MG63 (cell line): ENCODE results near the gene SLC6A8. TPM values are rescaled to one million over a fixed set of nuclear protein-coding genes. Genes with fewer than 3 reads are reported as not detected.
"Not testable (repeated sequence)": the region's sequence is repeated elsewhere in the genome, so short reads cannot be mapped to it uniquely, and the experiment has no call there.

ENCODE experiments used
- DNase-seq: peaks from one replicate; pipeline ENCODE4 v3.0.0-alpha.2; 2020
- H3K27me3 ChIP-seq: fragments of 250-450 bp; sonication (Bioruptor Pico); 2 replicates; pipeline ENCODE4 v1.5.1; 2020; ENCODE audit warnings: mild to moderate bottlenecking, moderate library complexity
- H3K36me3 ChIP-seq: fragments of 250-450 bp; sonication (Bioruptor Pico); 2 replicates; pipeline ENCODE4 v1.5.1; 2020; ENCODE audit warnings: mild to moderate bottlenecking, moderate library complexity
- H3K4me3 ChIP-seq: fragments of 250-450 bp; sonication (Bioruptor Pico); 2 replicates; pipeline ENCODE4 v1.5.1; 2020; ENCODE audit warnings: mild to moderate bottlenecking, moderate library complexity
- H3K9me3 ChIP-seq: fragments of 250-450 bp; sonication (Bioruptor Pico); 2 replicates; pipeline ENCODE4 v1.5.1; 2020; ENCODE audit warnings: mild to moderate bottlenecking, moderate library complexity
- total RNA-seq: library from RNA; depleted of rRNA; stranded (reverse); fragments of >200 nt; shearing (Covaris generic); gene quantifications from 2 replicates; pipeline ENCODE4 v1.2.3, GENCODE V29; 2014; ENCODE audit warnings: low replicate concordance

Gene SLC6A8
- total RNA-seq, 1 experiment from 2014 or later: 24.8 TPM

- Histone ChIP-seq H3K27me3 (no peaks in the 10 kb centered on the region), H3K4me3 (no peak overlapping the region), H3K9me3 (no peaks in the 10 kb centered on the region), H3K36me3 (peaks cover 21% of the 10 kb centered on the region)
- DNase-seq: no peak
Observed at GRCh38 chrX:153728951-153729631, 41.4 kb downstream of the SLC6A8 start.

GRCh38 chrX:153730115-153730514 lies 42.4 kb downstream of the SLC6A8 start:
- DNase-seq, H3K4me3 ChIP-seq, H3K27me3 ChIP-seq, H3K9me3 ChIP-seq: not testable (repeated sequence)
- peaks cover 24% of the 10 kb centered on the region for H3K36me3 ChIP-seq

GRCh38 chrX:153731117-153731844 lies 43.6 kb downstream of the SLC6A8 start:
- no peaks in the 10 kb centered on the region for H3K27me3 ChIP-seq
- peaks cover 24% of the 10 kb centered on the region for H3K36me3 ChIP-seq
- DNase-seq: no peak

GRCh38 chrX:153731845-153732215 lies 44.1 kb downstream of the SLC6A8 start:
- H3K4me3 ChIP-seq: no peak overlapping the region
- H3K9me3 ChIP-seq: no peaks in the 10 kb centered on the region
- H3K36me3 ChIP-seq: peaks cover 24% of the 10 kb centered on the region
- H3K27me3 ChIP-seq: no peaks in the 10 kb centered on the region
- DNase-seq: no peak

More at GRCh38 chrX:153731117-153731844, 43.6 kb downstream of the SLC6A8 start:
- no peaks in the 10 kb centered on the region for H3K9me3 ChIP-seq
- H3K4me3 ChIP-seq: no peak overlapping the region

GRCh38 chrX:153732401-153732800 lies 44.7 kb downstream of the SLC6A8 start:
- Histone ChIP-seq H3K4me3 (no peak overlapping the region), H3K36me3 (peaks cover 24% of the 10 kb centered on the region), H3K9me3 (no peaks in the 10 kb centered on the region), H3K27me3 (no peaks in the 10 kb centered on the region)
- DNase-seq: no peak

- Histone ChIP-seq H3K4me3 (no peak overlapping the region), H3K27me3 (no peaks in the 10 kb centered on the region), H3K9me3 (no peaks in the 10 kb centered on the region), H3K36me3 (peaks cover 24% of the 10 kb centered on the region)
- no peak for DNase-seq
Observed at GRCh38 chrX:153733651-153734240, 46.0 kb downstream of the SLC6A8 start.

- H3K4me3 ChIP-seq: no peak overlapping the region
- no peaks in the 10 kb centered on the region for H3K9me3 ChIP-seq
- no peaks in the 10 kb centered on the region for H3K27me3 ChIP-seq
- no peak for DNase-seq
- peaks cover 18% of the 10 kb centered on the region for H3K36me3 ChIP-seq
Observed at GRCh38 chrX:153734871-153735270, 47.1 kb downstream of the SLC6A8 start.

GRCh38 chrX:153735274-153735673 lies 47.5 kb downstream of the SLC6A8 start:
- H3K27me3 ChIP-seq: no peaks in the 10 kb centered on the region
- no peaks in the 10 kb centered on the region for H3K9me3 ChIP-seq
- H3K4me3 ChIP-seq: no peak overlapping the region
- no peak for DNase-seq
- peaks cover 17% of the 10 kb centered on the region for H3K36me3 ChIP-seq

- Histone ChIP-seq H3K4me3 (no peak overlapping the region), H3K9me3 (no peaks in the 10 kb centered on the region), H3K27me3 (no peaks in the 10 kb centered on the region), H3K36me3 (peaks cover 11% of the 10 kb centered on the region)
- DNase-seq: no peak
Observed at GRCh38 chrX:153736071-153736820, 48.5 kb downstream of the SLC6A8 start.

GRCh38 chrX:153736871-153737441 lies 49.2 kb downstream of the SLC6A8 start:
- Histone ChIP-seq H3K9me3 (no peaks in the 10 kb centered on the region), H3K36me3 (peaks cover 3% of the 10 kb centered on the region), H3K4me3 (no peak overlapping the region), H3K27me3 (no peaks in the 10 kb centered on the region)
- no peak for DNase-seq

- 0 out of 2 replicates have a peak, but pooled peaks cover 3% of the 10 kb centered on the region for H3K36me3 ChIP-seq
- no peak overlapping the region for H3K4me3 ChIP-seq
- H3K27me3 ChIP-seq: no peaks in the 10 kb centered on the region
- no peak for DNase-seq
- H3K9me3 ChIP-seq: no peaks in the 10 kb centered on the region
Observed at GRCh38 chrX:153738056-153738605, 50.4 kb downstream of the SLC6A8 start.

GRCh38 chrX:153739754-153740486 lies 52.2 kb downstream of the SLC6A8 start:
- Histone ChIP-seq H3K27me3 (no peaks in the 10 kb centered on the region), H3K36me3 (0 out of 2 replicates have a peak, but pooled peaks cover 1% of the 10 kb centered on the region), H3K4me3 (no peak overlapping the region), H3K9me3 (no peaks in the 10 kb centered on the region)
- no peak for DNase-seq

- no peaks in the 10 kb centered on the region for H3K9me3 ChIP-seq
- H3K4me3 ChIP-seq: no peak overlapping the region
- DNase-seq: no peak
- H3K36me3 ChIP-seq: no peaks in the 10 kb centered on the region
- no peaks in the 10 kb centered on the region for H3K27me3 ChIP-seq
Observed at GRCh38 chrX:153740631-153741222, 53.0 kb downstream of the SLC6A8 start.

GRCh38 chrX:153741446-153741845 lies 53.7 kb downstream of the SLC6A8 start:
- H3K36me3 ChIP-seq: no peaks in the 10 kb centered on the region
- H3K4me3 ChIP-seq: no peak overlapping the region
- H3K9me3 ChIP-seq: no peaks in the 10 kb centered on the region
- DNase-seq: no peak
- H3K27me3 ChIP-seq: no peaks in the 10 kb centered on the region

GRCh38 chrX:153742111-153742510 lies 54.4 kb downstream of the SLC6A8 start:
- not testable (repeated sequence) for DNase-seq, H3K27me3 ChIP-seq, H3K4me3 ChIP-seq

More at GRCh38 chrX:153742111-153742510, 54.4 kb downstream of the SLC6A8 start:
- not testable (repeated sequence) for H3K9me3 ChIP-seq, H3K36me3 ChIP-seq
